ENCODE measurements around the gene PKIB. TPM values are rescaled to one million over a fixed set of nuclear protein-coding genes. Genes with fewer than 3 reads are reported as not detected.

Gene PKIB
- total and polyA plus RNA-seq, 2 experiments from 2014 or later = 51.0 to 85.8 TPM

- H3K27me3 ChIP-seq = no peaks in the 10 kb centered on the region
- H3K4me3 ChIP-seq = no peak overlapping the region
- no peak overlapping the region for H3K27ac ChIP-seq
- TF ChIP-seq CTCF (IDR thresholded peaks at IDR 0.05; ENCODE audit: low read depth, low read length) = no peak
- H3K36me3 ChIP-seq = no peaks in the 10 kb centered on the region
- H3K9me3 ChIP-seq (ENCODE audit: low read depth) = no peaks in the 10 kb centered on the region
- H3K4me1 ChIP-seq (ENCODE audit: low read depth) = peaks cover 3% of the 10 kb centered on the region
- DNase-seq (ENCODE audit: low read depth in 1 of 2, low spot score in 1 of 2) = no peak
Measured at GRCh38 chr6:122754191-122754731, 144.1 kb downstream of the PKIB start.

- no peak for TF ChIP-seq CTCF (IDR thresholded peaks at IDR 0.05; ENCODE audit: low read depth, low read length)
- no peak overlapping the region for H3K27ac ChIP-seq
- no peak overlapping the region for H3K4me3 ChIP-seq
- peaks cover 3% of the 10 kb centered on the region for H3K4me1 ChIP-seq (ENCODE audit: low read depth)
- H3K36me3 ChIP-seq = no peaks in the 10 kb centered on the region
- no peaks in the 10 kb centered on the region for H3K9me3 ChIP-seq (ENCODE audit: low read depth)
- DNase-seq (ENCODE audit: low read depth in 1 of 2, low spot score in 1 of 2) = no peak
- H3K27me3 ChIP-seq = no peaks in the 10 kb centered on the region
Measured at GRCh38 chr6:122755901-122756300, 145.7 kb downstream of the PKIB start.

- H3K9me3 ChIP-seq (ENCODE audit: low read depth) = no peaks in the 10 kb centered on the region
- H3K36me3 ChIP-seq = no peaks in the 10 kb centered on the region
- H3K4me1 ChIP-seq (ENCODE audit: low read depth) = peaks cover 7% of the 10 kb centered on the region
- TF ChIP-seq CTCF (IDR thresholded peaks at IDR 0.05; ENCODE audit: low read depth, low read length) = no peak
- H3K27ac ChIP-seq = no peak overlapping the region
- H3K27me3 ChIP-seq = no peaks in the 10 kb centered on the region
- H3K4me3 ChIP-seq = no peak overlapping the region
- DNase-seq (ENCODE audit: low read depth in 1 of 2, low spot score in 1 of 2) = no peak
Measured at GRCh38 chr6:122758927-122759334, 148.7 kb downstream of the PKIB start.

- H3K27me3 ChIP-seq = no peaks in the 10 kb centered on the region
- DNase-seq (ENCODE audit: low read depth in 1 of 2, low spot score in 1 of 2) = no peak
- no peaks in the 10 kb centered on the region for H3K36me3 ChIP-seq
- no peak overlapping the region for H3K27ac ChIP-seq
- H3K4me3 ChIP-seq = no peak overlapping the region
- peaks cover 7% of the 10 kb centered on the region for H3K4me1 ChIP-seq (ENCODE audit: low read depth)
- no peak for TF ChIP-seq CTCF (IDR thresholded peaks at IDR 0.05; ENCODE audit: low read depth, low read length)
- no peaks in the 10 kb centered on the region for H3K9me3 ChIP-seq (ENCODE audit: low read depth)
Measured at GRCh38 chr6:122760330-122760729, 150.1 kb downstream of the PKIB start.

GRCh38 chr6:122766256-122766655, 156.1 kb downstream of the PKIB start:
- Histone ChIP-seq H3K9me3 (ENCODE audit: low read depth) (no peaks in the 10 kb centered on the region), H3K27me3 (peaks cover 13% of the 10 kb centered on the region), H3K36me3 (no peaks in the 10 kb centered on the region), H3K27ac (no peak overlapping the region), H3K4me3 (no peak overlapping the region), H3K4me1 (ENCODE audit: low read depth) (peaks cover 6% of the 10 kb centered on the region)
- no peak for DNase-seq (ENCODE audit: low read depth in 1 of 2, low spot score in 1 of 2)
- no peak for TF ChIP-seq CTCF (IDR thresholded peaks at IDR 0.05; ENCODE audit: low read depth, low read length)
